Left ventricle myocardium superior (tissue), 1 donor: ENCODE results near the gene TRIM44. TPM values are rescaled to one million over a fixed set of nuclear protein-coding genes. Genes with fewer than 3 reads are reported as not detected.
"Not testable (repeated sequence)": the region's sequence is repeated elsewhere in the genome, so short reads cannot be mapped to it uniquely, and the experiment has no call there.

ENCODE experiments used
- ATAC-seq: fragments of 200-7000 bp; cut with Tn5 transposase; one replicate; pipeline ENCODE4 v1.9.1; 2020; ENCODE audit warnings: mild to moderate bottlenecking, moderate library complexity
- DNase-seq: peaks from one replicate; pipeline ENCODE4 v3.0.0-alpha.2; 2020
- intact Hi-C: fragments of 100-400 bp; cut with micrococcal nuclease; formaldehyde crosslinking; loops from one replicate; pipeline ENCODE4 v1.11.0; 2022
- total RNA-seq: library from RNA; stranded (reverse); fragmentation: NEBNext Ultra II Directional; extraction: Animal tissue kit (Norgen Biotek cat#: 25700); gene quantifications from one replicate; pipeline ENCODE4 v1.2.1, GENCODE V29; 2021
- donor health status: DM: no; HTN: yes; CAD: no; lungs with severe emphysema.

The TRIM44 gene
- total RNA-seq, 1 donor from 2014 or later, result 38.5 TPM

DNA sequence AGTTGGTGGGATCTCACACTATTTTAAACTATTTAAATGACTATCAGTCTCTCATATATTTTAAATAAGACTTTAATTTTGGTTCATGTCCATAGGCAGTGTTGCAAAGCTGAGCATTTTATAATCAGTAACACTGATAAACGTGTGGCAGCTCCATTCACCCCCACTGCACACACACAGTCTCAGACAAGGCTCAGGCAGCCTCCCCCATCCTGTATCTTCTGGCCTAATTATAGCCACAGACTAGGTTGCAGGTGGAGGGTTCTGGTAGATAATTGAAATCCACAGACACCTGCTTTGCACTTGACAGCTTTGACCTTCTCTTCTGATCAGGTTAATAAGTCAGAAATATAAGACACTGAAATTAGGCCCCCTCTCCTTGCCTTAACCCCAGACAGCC, 162.8 kb downstream of the TRIM44 start:
- DNase-seq, result no peak
- ATAC-seq, result peak; percentile 57
- intact Hi-C loops, result no loop called here

DNA sequence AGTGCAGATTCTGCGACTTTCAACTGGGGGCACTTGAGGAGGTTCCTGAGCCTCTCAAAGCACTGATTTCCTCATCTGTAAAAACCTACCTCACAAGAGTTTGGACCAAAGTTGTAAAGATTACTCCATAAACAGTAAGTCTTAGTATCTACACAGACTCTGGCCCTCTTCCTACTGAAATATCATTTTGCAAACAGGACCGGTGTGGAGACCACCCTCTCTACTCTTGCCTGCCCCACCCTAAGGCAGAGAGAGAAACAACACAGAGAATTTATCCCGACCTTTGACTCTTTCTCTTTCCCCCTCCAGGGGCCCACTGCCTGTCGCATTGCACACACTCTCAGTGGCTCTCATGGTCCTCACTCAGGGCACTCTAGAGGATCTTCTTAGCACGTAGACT, 163.4 kb downstream of the TRIM44 start:
- intact Hi-C loops, result no loop called here
- DNase-seq, result no peak
- no peak for ATAC-seq

DNA sequence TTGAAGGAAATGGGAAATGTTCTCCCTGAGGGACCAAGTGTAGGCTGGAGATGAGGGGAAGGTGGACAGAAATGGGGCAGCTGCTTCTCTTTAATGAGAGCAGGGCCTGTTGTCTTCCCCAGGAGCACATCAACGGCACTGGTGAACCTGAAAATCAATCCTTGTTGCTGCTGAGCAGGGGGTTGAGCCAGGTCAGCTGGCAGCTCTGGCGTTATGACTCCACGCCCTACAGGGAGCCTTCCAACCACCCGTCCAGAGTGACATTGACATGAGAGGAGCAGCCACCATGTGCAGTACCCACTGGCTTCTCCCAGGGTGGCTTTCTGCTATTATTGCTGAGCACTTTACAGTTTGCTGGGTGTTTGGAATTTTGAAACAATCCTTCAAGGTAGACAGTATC, 164.4 kb downstream of the TRIM44 start:
- DNase-seq (peak; percentile 37), ATAC-seq (peak; percentile 69)
- intact Hi-C loops, result no loop called here

DNA sequence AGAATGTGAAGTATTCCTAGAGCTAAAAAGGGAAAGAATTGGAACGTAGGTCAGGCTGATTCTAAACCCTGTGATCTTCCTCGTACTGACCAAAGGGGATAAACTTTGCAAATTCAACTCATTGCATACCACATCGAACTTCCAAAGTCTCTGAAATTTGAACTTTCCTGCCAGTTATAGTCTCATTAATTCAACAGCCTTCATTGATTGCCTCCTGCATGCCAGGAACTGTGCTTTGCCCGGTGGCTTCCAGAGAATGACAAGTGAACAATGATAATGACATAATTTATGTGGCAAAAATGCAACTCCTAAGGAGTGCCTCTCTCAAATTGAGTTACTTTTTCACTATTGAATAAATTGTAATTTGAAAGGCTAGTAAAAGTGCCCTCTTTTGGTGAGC, 173.6 kb downstream of the TRIM44 start:
- intact Hi-C loops, result no loop called here
- DNase-seq (no peak), ATAC-seq (no peak)

DNA sequence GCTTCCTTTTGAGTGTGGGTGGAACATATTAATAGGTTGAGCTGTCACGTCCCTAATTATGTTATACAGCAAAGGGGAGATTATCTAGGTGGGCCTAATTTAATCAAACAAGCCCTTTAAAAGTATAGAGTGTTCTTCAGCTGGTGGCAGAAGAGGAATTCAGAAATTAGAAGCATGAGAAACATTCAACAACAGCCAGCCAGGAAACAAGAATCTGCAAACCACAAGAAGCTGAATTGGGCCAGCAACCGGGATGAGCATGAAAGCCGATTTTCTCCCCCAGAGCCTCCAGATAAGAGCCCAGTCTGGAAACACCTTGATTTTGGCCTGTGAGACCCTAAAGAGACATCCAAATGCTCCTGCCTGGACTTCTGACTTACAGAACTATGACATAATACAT, 175.5 kb downstream of the TRIM44 start:
- intact Hi-C loops, result no loop called here
- no peak for ATAC-seq
- DNase-seq, result no peak

DNA sequence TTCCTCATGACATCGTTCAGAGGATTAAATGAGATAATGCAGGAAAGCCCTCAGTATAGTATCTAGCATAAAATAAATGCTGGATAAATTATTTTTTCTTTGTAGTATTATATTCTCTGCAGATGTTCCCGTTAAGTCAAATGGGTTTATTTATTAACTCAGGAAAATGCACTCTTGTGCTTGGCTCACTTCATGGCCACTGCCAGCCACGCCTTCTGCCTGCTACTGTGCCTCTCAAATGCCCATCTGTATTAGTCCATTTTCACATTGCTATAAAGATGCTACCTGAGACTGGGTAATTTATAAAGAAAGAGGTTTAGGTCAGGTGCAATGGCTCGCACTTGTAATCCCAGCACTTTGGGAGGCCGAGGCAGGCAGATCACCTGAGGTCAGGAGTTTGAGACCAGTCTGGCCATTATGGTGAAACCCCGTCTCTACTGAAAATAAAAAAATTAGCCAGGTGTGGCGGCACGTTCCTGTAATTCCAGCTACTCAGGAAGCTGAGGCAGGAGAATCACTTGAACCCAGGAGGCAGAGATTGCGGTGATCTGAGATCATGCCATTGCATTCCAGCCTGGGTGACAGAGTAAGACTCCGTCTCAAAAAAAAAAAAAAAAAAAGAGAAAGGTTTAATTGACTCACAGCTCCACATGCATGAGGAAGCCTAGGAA, 176.3 kb downstream of the TRIM44 start:
- intact Hi-C loops, DNase-seq, ATAC-seq: not testable (repeated sequence)

DNA sequence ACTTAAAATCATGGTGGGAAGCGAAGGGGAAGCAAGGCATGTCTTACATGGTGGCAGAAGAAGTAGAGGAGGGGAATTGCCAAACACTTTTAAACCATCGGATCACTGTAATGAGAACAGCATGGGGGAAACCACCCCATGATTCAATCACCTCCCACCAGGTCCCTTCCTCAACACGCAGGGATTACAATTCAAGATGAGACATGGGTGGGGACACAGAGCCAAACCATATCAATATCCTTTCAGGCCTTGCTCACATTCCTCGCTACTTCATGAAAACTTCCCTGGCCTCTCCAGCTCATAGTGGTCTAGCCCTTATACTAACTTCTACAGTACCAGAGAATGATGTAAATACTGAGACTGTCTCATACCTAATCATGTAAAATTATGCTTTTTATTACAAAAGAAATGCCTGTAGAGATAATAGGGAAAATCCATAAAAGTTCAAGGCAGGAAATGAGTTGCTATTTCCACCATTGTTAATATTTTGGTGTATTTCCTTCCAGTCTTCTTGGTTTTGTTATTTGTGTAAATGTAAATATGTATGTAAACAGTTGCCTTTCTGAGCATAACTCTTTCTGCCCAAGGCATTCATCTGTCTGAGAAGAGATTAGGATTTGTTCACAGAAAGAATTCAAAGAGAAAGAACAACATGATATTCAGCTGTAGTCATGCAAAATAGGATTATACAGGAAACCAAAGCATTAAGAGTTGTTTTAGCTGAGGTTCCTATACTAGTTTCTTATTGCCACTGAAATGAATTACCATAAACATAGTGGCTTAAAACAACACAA, 177.0 kb downstream of the TRIM44 start:
- intact Hi-C loops, result no loop called here
- ATAC-seq, result no peak
- DNase-seq, result no peak

DNA sequence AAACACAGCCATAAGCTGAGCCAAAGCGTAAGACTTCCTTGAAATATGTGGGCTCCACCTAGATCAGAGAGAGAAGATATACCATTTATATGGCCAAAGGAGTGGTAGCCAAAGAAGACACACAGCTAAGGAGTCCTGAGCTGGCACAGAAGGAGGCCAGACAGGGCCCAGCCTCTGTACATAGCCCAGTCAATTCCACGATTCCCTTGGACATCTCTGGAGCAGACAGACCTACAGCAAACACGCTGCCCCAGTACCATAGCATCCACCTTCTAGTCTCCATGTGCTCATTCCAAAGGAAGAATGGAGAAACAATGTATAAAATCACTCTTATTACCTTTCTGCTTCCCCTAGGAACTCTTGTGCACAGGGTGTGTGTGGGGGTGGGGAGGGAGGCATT, 179.2 kb downstream of the TRIM44 start:
- ATAC-seq (no peak), DNase-seq (no peak)
- intact Hi-C loops, result no loop called here

DNA sequence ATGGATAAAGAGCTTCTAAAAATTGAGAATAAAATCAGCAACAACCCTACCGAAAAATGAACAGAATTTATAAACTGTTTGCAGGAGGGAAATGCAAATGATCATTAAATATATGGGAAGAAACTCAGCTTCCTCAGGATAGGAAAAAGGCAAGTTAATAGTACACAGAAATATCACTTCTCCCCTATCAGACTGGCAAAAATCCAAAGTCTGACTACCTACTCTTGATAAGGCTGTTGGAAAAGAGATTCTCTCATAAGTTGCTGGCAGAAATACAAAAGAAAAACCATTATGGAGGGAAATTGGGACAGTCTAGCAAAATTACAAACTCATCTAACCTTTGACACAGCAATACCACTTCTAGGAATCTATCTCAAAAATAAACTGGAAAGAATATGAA, 180.4 kb downstream of the TRIM44 start:
- no peak for ATAC-seq
- intact Hi-C loops, result no loop called here
- no peak for DNase-seq

DNA sequence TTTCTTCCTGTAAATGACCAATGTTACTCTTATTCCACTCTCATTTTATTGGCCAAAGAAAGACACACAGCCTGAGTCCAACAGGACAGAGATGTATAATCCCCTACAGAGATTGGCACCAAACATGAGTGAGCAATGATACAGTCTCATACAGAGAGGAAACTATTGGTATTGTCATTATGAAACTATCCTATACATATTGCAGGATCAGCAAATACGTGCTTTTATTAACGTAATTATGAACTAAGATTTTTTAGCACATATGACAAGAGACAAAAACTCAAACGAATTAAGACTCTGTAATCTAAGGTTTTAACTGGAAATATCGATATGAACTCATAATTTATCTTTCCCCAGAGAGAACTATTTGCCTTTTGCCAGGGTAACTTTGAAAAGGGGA, 182.0 kb downstream of the TRIM44 start:
- ATAC-seq, result no peak
- DNase-seq, result no peak
- intact Hi-C loops, result no loop called here

DNA sequence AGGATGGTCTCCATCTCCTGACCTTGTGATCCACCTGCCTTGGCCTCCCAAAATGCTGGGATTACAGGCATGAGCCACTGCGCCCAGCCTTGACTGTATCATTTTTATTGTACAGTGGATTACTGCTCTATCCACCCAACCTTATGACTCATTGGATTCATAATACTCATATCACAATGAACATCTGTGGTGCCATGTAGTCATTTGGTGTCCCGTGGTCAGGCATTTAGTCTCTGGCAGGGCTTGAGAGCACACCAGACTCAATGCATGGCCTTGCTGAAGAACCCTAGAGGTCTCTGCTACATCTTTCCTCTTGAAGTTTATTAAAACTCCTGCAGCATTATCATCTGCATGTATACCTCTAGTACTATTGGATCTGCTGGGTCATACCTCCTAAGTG, 183.3 kb downstream of the TRIM44 start:
- intact Hi-C loops, result no loop called here
- no peak for DNase-seq
- no peak for ATAC-seq

DNA sequence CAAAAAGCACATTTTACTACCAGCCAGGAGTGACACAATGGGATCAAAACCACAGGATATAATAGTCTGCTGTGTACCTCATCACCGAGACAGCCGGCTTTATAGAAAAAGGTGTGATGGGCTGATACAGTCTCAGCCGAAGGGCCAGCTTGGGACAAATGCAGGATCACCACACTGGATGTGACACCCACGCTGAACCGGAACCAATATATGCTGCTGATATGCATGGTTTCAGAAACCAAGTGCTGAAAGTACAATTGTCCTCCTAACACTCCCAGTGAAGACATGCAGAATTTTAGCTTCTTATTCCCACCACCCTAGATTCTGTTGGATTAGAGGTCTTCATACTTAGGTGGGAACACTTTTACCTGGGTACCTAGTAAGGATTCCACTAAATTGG, 184.3 kb downstream of the TRIM44 start:
- intact Hi-C loops, result no loop called here
- ATAC-seq, result no peak

DNA sequence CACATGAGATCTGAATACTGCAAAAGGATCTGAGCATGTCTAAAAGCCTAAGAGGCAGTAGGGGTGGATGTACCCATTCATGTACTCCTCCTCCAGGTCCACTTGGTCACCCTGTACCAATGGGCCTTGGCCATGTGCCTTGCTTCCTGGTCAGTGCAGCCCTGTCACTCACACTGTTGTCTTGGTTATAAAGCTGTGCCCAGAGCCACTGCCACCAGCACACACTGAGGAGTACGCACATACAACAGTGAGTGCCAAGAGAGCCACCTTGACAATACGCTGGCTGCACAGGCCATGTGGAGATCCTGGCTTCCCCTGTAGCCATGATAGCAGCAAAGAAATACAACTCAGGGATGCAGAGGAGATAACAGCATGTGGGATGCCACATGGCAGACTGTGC, 184.9 kb downstream of the TRIM44 start:
- no peak for DNase-seq
- no peak for ATAC-seq
- intact Hi-C loops, result no loop called here

More for the DNA sequence above, 184.3 kb downstream of the TRIM44 start:
- DNase-seq, result no peak

DNA sequence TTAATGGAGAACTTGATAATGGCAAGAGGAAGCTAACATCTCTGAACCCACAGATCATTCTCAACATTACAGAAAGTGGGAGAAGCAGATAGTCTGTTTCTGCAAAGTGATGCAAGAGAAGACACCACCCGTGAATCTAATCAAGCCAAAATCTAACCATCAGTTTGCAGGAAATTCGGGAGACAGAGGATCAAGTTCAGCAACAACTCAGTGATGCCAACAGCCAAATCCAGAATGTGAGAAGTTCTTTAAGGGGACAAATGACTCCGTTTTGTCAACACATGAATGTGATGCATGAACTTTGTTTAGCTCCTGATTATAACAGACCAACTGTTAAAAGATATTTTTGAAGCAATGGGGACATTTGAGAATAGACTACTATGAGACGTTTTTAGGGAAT, 186.0 kb downstream of the TRIM44 start:
- intact Hi-C loops, result no loop called here
- ATAC-seq (no peak), DNase-seq (no peak)

DNA sequence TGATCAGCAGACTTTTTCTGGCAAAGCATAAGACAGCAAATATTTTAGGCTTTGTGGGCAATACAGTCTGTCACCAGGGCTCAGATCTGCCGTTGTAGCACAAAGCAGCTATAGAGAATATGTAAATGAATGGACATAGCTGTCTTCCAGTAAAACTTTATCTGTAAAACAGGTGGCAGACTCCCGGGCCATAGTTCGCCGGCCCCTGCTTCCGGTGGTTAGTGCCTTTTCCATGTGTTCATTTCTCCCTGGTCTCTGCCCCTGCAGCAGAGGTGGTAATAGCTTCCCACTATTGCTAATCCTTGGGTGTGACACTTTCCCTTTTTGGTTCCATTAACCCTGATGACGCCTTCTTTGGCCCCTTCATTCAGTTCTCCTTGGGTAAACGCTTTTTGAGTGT, 187.6 kb downstream of the TRIM44 start:
- no peak for DNase-seq
- no peak for ATAC-seq
- intact Hi-C loops, result no loop called here

DNA sequence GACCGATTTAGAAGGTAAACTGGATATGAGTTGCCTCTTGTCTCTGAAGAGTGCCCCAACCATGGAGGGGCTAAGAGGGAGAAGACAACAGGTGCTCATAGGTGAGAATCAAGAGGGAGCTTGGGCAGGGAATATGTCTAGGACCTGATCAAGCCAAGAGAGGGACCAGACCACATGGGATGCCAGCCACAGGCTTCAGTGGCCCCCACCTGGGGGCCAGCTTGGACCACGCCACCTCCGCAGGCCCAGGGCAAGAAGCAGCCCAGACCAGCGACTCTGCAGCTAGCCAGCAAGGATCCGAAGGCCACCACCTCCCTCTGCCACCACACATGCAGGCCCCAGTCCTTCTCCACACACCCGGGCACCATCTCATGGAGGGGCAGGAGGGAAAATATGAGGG, 188.8 kb downstream of the TRIM44 start:
- ATAC-seq (no peak), DNase-seq (no peak)
- intact Hi-C loops, result no loop called here

DNA sequence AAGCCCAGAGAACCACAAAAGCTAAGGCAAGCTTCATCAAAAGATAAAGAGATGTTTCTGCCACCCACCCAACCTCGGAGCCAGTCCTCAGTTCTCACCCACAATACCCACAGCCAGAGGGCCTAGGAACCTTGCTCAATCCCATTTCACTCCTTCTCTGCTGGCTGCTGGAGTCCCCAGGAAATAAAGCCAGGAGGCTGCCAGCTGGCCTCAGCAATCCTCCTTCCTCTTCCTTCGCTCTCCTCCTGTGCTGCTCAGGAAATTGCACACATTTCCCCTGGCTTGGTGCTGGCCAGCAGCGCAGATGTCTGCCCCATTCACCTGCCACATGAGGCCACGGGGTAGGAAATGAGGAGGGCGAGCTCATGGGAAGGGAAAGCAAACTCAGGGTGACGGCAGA, 189.5 kb downstream of the TRIM44 start:
- DNase-seq (peak; percentile 51), ATAC-seq (peak; percentile 81)
- intact Hi-C loops, result no loop called here

DNA sequence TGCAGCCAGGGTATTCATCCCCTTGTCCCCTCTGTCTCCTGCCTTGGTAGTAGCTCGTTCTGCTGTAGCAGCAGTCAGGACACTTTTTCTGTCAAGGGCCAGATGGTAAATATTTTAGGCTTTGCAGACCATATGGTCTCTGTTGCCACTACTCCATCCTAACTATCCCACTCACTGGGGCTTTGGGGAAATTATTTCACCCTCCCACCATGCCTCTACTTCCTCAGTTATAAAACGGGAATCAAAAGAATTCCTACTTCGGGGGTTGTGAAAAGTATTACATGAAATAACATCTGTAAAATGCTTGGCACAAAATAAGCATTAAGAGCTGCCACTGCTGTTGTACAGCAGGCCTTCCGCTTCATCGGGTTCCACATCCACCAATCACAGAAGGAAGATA, 191.4 kb downstream of the TRIM44 start:
- ATAC-seq (no peak), DNase-seq (no peak)
- intact Hi-C loops, result no loop called here

DNA sequence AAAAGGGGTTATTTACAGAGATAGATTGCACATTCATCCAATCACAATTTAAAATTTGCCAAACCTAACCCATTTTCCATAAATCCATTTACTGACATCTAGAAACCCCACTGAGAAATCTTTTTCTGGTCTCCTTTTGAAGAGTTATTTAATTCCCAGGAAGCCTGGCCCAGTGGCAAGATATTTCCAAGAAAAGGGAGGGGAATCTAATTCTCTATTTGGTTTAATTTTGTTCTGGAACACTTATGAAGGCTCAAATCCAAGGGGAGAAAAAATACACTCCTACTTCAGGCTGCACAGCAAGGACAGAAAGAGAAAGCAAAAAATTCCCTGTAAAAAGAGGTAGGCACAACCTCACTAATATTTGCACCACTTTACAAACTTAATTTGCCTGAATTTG, 193.1 kb downstream of the TRIM44 start:
- intact Hi-C loops, result no loop called here
- DNase-seq (no peak), ATAC-seq (no peak)

DNA sequence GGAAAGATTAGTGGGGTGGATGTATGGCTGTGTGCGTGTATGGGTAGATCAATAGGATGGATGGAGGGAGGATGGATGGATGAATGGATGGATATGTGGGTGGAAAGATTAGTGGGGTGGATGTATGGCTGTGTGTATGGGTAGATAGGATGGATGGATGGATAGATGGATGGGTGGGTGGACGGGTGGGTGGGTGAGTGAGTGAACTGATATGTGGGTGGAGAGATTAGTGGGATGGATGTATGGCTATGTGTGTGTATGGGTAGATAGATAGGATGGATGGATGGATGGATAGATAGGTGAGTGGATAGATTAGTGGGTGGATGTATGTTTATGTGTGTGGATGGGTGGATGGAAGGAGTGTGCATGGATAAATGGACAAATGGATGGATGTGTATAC, 193.7 kb downstream of the TRIM44 start:
- intact Hi-C loops, result no loop called here
- DNase-seq, result no peak
- ATAC-seq, result no peak

DNA sequence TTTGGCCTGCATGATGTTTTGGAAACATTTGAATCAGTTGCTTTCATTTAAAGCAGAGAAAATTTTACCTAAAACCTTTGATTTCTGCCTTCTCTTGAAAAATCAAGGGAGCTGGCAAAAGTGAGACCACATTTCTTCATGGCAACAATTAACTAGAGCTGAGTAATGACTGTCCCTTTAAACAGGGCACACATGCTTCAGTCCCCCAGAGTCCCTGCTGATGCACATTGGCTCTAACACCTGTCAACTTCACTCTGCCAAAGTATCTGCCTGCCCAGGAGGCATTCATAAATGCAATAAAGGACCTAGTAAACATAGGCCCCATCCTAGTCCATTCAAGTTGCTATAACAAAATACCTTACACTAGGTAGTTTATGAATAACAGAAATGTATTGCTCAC, 194.2 kb downstream of the TRIM44 start:
- intact Hi-C loops, result no loop called here
- ATAC-seq, result no peak
- no peak for DNase-seq
